Lower leg skin (tissue), 3 donors: ENCODE data around the gene SNRK.

ENCODE experiments used
- CTCF ChIP-seq, 3 donors: fragments of 450-650 bp; IDR thresholded peaks; one replicate each; pipeline ENCODE4 v1.5.1; 2016; ENCODE audit warnings: antibody characterized with exemption in 3 of 3, mild to moderate bottlenecking in 3 of 3, moderate library complexity in 2 of 3
- POLR2A ChIP-seq, 2 donors: fragments of 450-650 bp; IDR thresholded peaks; one replicate each; pipeline ENCODE4 v1.6.1; 2016 to 2017; ENCODE audit warnings: antibody characterized with exemption in 2 of 2, mild to moderate bottlenecking in 1 of 2, moderate library complexity in 1 of 2

GRCh38 chr3:43326891-43327581, 40.7 kb downstream of the SNRK start:
- TF ChIP-seq CTCF (IDR thresholded peaks at IDR 0.05), result no peak
- TF ChIP-seq POLR2A (IDR thresholded peaks at IDR 0.05), result no peak
